ENCODE data around the gene NKAIN4.

The NKAIN4 gene

GRCh38 chr20:63288581-63289251 is 34.5 kb upstream of the NKAIN4 start:
- DNase-seq (ENCODE audit: insufficient read length, low spot score): no peak
- no peak for FAIRE-seq

- DNase-seq (ENCODE audit: insufficient read length, low spot score): no peak
- peak; percentile 63 for FAIRE-seq
Measured at GRCh38 chr20:63287697-63288580, 33.7 kb upstream of the NKAIN4 start.

- FAIRE-seq: no peak
- no peak for DNase-seq (ENCODE audit: insufficient read length, low spot score)
Measured at GRCh38 chr20:63286781-63287696, 32.8 kb upstream of the NKAIN4 start.

- FAIRE-seq (peak; percentile 69), DNase-seq (ENCODE audit: insufficient read length, low spot score) (no peak)
Measured at GRCh38 chr20:63285636-63286615, 31.7 kb upstream of the NKAIN4 start.

GRCh38 chr20:63284981-63285524 is 30.8 kb upstream of the NKAIN4 start:
- FAIRE-seq (no peak), DNase-seq (ENCODE audit: insufficient read length, low spot score) (no peak)

- DNase-seq (ENCODE audit: insufficient read length, low spot score): no peak
- peak; percentile 38 for FAIRE-seq
Measured at GRCh38 chr20:63284544-63284949, 30.3 kb upstream of the NKAIN4 start.

- FAIRE-seq (no peak), DNase-seq (ENCODE audit: insufficient read length, low spot score) (no peak)
Measured at GRCh38 chr20:63284083-63284440, 29.8 kb upstream of the NKAIN4 start.

GRCh38 chr20:63283397-63284082 is 29.3 kb upstream of the NKAIN4 start:
- no peak for DNase-seq (ENCODE audit: insufficient read length, low spot score)
- FAIRE-seq: no peak

- FAIRE-seq (no peak), DNase-seq (ENCODE audit: insufficient read length, low spot score) (no peak)
Measured at GRCh38 chr20:63282946-63283345, 28.7 kb upstream of the NKAIN4 start.

GRCh38 chr20:63281742-63282665 is 27.7 kb upstream of the NKAIN4 start:
- no peak for DNase-seq (ENCODE audit: insufficient read length, low spot score)
- FAIRE-seq: no peak

GRCh38 chr20:63280929-63281545 is 26.8 kb upstream of the NKAIN4 start:
- FAIRE-seq (peak; percentile 38), DNase-seq (ENCODE audit: insufficient read length, low spot score) (no peak)

GRCh38 chr20:63280371-63280770 is 26.1 kb upstream of the NKAIN4 start:
- FAIRE-seq (no peak), DNase-seq (ENCODE audit: insufficient read length, low spot score) (no peak)

GRCh38 chr20:63279931-63280330 is 25.7 kb upstream of the NKAIN4 start:
- DNase-seq (ENCODE audit: insufficient read length, low spot score): no peak
- no peak for FAIRE-seq

GRCh38 chr20:63278661-63279060 is 24.4 kb upstream of the NKAIN4 start:
- no peak for DNase-seq (ENCODE audit: insufficient read length, low spot score)
- FAIRE-seq: peak; percentile 13

- DNase-seq (ENCODE audit: insufficient read length, low spot score): no peak
- no peak for FAIRE-seq
Measured at GRCh38 chr20:63277466-63278272, 23.4 kb upstream of the NKAIN4 start.

- FAIRE-seq: no peak
- DNase-seq (ENCODE audit: insufficient read length, low spot score): no peak
Measured at GRCh38 chr20:63276956-63277355, 22.7 kb upstream of the NKAIN4 start.

- no peak for FAIRE-seq
- DNase-seq (ENCODE audit: insufficient read length, low spot score): no peak
Measured at GRCh38 chr20:63275825-63276224, 21.6 kb upstream of the NKAIN4 start.

Measured in HTR-8/SVneo (cell line).